Measurements from ENCODE around the gene HOXD3.

Gene HOXD3

DNA sequence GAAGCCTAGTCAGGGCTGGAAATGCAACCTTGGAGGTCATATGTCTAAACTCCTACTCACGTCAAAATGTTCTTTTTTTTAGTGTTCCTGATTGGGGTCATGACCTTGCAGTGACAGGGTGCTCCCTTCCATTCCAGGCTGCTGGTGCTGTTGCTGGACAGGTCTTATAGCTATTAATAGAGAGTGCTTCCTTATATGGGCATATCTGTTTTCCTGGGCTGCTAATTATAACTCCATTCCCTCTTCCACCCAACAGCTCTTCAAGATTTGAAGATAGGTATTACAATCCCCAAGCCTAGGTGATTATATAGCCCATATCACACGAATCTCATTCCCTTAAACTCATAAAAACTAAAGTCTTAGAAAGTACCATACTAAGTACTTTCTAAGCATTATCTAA is 12.6 kb downstream of the HOXD3 start:
- TF ChIP-seq, protein P1, sequence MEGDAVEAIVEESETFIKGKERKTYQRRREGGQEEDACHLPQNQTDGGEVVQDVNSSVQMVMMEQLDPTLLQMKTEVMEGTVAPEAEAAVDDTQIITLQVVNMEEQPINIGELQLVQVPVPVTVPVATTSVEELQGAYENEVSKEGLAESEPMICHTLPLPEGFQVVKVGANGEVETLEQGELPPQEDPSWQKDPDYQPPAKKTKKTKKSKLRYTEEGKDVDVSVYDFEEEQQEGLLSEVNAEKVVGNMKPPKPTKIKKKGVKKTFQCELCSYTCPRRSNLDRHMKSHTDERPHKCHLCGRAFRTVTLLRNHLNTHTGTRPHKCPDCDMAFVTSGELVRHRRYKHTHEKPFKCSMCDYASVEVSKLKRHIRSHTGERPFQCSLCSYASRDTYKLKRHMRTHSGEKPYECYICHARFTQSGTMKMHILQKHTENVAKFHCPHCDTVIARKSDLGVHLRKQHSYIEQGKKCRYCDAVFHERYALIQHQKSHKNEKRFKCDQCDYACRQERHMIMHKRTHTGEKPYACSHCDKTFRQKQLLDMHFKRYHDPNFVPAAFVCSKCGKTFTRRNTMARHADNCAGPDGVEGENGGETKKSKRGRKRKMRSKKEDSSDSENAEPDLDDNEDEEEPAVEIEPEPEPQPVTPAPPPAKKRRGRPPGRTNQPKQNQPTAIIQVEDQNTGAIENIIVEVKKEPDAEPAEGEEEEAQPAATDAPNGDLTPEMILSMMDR (IDR thresholded peaks at IDR 0.05; ENCODE audit: low read depth, low read length, missing control alignments) = no peak

DNA sequence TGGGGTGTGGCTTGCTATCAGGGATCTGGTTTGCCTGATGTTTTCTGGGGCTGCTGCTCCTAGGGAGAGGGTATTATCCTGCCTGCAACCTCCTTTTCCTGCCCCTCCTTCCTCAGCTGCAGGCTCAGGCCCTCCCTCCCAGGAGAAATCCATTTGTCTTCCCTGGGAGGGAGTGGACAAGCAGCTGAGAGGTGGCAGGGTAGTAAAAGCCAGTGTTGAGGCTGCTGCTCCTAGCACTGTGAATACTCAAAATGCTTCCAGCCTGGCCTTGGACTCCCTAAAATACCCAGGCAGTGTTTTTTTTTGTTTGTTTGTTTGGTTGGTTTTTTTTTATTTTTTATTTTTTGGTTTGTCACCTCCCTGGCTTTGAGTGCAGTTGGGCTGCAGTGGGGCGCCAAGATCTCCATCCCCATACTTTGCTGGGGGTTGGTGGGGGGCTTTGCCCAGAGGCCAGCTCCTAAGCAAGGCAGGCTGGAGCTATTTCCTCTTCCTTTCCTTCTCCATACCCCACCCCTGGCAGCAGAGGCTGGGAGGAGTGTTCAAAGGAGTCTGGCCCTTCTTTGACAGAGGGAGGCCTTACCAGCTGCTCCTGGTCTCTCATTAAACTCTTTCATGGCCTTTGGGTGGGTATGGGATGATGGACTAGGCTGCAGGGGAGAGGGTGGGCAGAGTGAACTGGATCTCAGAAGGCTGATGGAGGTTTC is 13.6 kb downstream of the HOXD3 start:
- TF ChIP-seq, protein P1 (IDR thresholded peaks at IDR 0.05; ENCODE audit: low read depth, low read length, missing control alignments) = no peak
- no peak overlapping the region for H3K4me3 ChIP-seq (ENCODE audit: low read depth, low read length)
- in situ Hi-C loops (cut with HindIII; ENCODE audit: low sequenced_read_pairs) = no loop called here
- no peak for DNase-seq (ENCODE audit: low read depth)

More for the DNA sequence above, 12.6 kb downstream of the HOXD3 start:
- no peak for DNase-seq (ENCODE audit: low read depth)
- no peak overlapping the region for H3K4me3 ChIP-seq (ENCODE audit: low read depth, low read length)
- in situ Hi-C loops (cut with HindIII; ENCODE audit: low sequenced_read_pairs) = no loop called here

DNA sequence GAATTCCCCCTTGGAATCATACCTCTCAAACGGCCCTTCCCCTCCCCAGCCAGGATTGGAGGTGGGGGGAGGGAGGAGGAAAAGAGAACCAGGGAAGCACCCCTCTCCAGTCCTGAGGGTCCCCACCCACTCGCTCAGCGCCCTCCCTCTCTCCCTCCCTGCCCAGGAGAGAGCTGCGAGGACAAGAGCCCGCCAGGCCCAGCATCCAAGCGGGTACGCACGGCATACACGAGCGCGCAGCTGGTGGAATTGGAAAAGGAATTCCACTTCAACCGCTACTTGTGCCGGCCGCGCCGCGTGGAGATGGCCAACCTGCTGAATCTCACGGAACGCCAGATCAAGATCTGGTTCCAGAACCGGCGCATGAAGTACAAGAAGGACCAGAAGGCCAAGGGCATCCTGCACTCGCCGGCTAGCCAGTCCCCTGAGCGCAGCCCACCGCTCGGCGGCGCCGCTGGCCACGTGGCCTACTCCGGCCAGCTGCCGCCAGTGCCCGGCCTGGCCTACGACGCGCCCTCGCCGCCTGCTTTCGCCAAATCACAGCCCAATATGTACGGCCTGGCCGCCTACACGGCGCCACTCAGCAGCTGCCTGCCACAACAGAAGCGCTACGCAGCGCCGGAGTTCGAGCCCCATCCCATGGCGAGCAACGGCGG is 14.4 kb downstream of the HOXD3 start:
- TF ChIP-seq, protein P1 (IDR thresholded peaks at IDR 0.05; ENCODE audit: low read depth, low read length, missing control alignments) = no peak
- DNase-seq (ENCODE audit: low read depth) = no peak
- H3K4me3 ChIP-seq (ENCODE audit: low read depth, low read length) = no peak overlapping the region
- in situ Hi-C loops (cut with HindIII; ENCODE audit: low sequenced_read_pairs) = no loop called here

DNA sequence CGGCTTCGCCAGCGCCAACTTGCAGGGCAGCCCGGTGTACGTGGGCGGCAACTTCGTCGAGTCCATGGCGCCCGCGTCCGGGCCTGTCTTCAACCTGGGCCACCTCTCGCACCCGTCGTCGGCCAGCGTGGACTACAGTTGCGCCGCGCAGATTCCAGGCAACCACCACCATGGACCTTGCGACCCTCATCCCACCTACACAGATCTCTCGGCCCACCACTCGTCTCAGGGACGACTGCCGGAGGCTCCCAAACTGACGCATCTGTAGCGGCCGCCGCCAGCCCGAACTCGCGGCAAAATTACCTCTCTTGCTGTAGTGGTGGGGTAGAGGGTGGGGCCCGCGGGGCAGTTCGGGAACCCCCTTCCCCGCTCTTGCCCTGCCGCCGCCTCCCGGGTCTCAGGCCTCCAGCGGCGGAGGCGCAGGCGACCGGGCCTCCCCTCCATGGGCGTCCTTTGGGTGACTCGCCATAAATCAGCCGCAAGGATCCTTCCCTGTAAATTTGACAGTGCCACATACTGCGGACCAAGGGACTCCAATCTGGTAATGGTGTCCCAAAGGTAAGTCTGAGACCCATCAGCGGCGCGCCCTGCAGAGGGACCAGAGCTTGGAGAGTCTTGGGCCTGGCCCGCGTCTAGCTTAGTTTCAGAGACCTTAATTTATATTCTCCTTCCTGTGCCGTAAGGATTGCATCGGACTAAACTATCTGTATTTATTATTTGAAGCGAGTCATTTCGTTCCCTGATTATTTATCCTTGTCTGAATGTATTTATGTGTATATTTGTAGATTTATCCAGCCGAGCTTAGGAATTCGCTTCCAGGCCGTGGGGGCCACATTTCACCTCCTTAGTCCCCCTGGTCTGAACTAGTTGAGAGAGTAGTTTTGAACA is 15.1 kb downstream of the HOXD3 start:
- TF ChIP-seq, protein P1 (IDR thresholded peaks at IDR 0.05; ENCODE audit: low read depth, low read length, missing control alignments) = no peak
- in situ Hi-C loops (cut with HindIII; ENCODE audit: low sequenced_read_pairs) = no loop called here
- H3K4me3 ChIP-seq (ENCODE audit: low read depth, low read length) = no peak overlapping the region
- no peak for DNase-seq (ENCODE audit: low read depth)

DNA sequence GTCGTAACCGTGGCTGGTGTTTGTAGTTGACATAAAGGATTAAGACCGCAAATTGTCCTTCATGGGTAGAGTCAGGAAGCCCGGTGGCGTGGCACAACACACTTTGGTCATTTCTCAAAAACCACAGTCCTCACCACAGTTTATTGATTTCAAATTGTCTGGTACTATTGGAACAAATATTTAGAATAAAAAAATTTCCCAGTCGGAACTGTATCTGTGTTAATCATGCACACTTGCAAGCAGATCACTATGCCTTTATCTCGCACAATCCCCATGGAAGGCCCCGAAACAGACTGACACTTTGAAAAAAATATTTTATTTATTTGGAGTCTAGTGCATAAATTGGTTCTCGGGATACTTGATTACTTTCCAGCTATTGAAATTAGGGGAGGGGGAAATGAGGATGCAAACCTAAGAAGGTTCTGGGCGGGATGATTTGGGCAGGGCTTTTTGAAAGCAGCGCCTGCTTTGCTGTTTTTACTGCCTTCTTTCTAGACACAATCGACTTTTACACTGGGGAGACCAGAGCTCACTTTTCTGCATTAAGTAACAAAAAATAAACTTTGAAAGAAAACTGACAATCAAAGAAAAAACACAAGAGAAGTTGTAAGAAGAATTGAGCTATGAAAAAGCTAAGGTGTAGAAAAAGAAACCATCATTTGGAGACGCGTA is 15.9 kb downstream of the HOXD3 start:
- in situ Hi-C loops (cut with HindIII; ENCODE audit: low sequenced_read_pairs) = no loop called here
- no peak for DNase-seq (ENCODE audit: low read depth)
- no peak overlapping the region for H3K4me3 ChIP-seq (ENCODE audit: low read depth, low read length)
- TF ChIP-seq, protein P1 (IDR thresholded peaks at IDR 0.05; ENCODE audit: low read depth, low read length, missing control alignments) = no peak

Data from astrocyte of the cerebellum (primary cell).